Keratinocyte (primary cell): ENCODE measurements around the gene CSMD2.

ENCODE experiments used
- EZH2 ChIP-seq: IDR thresholded peaks from one replicate; pipeline ENCODE4 v1.6.1; 2012; ENCODE audit warnings: inconsistent platforms, mild to moderate bottlenecking, low read length, moderate library complexity
- TF ChIP-seq, protein P1 (sequence below), 3 experiments: IDR thresholded peaks in 1 of 3; conservative IDR thresholded peaks in 1 of 3; optimal IDR thresholded peaks in 1 of 3; 2 replicates in 2 of 3; 3 replicates in 1 of 3; pipeline versions ENCODE3 to v1.5.1; 2011; ENCODE audit warnings: low read length in 3 of 3, mild to moderate bottlenecking in 3 of 3, moderate library complexity in 2 of 3, control low read depth in 1 of 3, inconsistent platforms in 1 of 3; ENCODE audit not compliant: insufficient read depth in 2 of 3; ENCODE audit errors: extremely low read depth in 1 of 3

DNA sequence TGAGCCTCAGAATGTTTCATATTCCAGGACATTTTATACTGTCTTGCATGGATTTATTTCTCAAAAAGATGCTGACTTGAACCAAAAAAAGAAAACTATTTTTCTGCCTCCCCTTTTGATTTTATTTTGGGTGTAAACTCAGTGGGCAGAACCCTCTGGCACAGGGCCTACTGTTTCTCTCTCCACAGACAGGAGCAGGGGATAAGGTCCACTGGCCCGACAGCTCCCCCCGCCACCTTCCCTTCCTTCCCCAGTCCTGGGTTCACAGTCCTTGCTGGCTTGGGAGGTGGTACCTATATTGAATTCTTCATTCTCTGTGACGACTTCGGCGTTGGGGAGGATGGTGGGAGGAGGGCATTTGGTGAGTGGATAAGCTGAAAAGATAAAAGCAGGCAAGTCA, 578.2 kb downstream of the CSMD2 start:
- TF ChIP-seq, protein P1, sequence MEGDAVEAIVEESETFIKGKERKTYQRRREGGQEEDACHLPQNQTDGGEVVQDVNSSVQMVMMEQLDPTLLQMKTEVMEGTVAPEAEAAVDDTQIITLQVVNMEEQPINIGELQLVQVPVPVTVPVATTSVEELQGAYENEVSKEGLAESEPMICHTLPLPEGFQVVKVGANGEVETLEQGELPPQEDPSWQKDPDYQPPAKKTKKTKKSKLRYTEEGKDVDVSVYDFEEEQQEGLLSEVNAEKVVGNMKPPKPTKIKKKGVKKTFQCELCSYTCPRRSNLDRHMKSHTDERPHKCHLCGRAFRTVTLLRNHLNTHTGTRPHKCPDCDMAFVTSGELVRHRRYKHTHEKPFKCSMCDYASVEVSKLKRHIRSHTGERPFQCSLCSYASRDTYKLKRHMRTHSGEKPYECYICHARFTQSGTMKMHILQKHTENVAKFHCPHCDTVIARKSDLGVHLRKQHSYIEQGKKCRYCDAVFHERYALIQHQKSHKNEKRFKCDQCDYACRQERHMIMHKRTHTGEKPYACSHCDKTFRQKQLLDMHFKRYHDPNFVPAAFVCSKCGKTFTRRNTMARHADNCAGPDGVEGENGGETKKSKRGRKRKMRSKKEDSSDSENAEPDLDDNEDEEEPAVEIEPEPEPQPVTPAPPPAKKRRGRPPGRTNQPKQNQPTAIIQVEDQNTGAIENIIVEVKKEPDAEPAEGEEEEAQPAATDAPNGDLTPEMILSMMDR (optimal IDR thresholded peaks at IDR 0.05 in 1 of 3, IDR thresholded peaks at IDR 0.05 in 1 of 3, conservative IDR thresholded peaks at IDR 0.05 in 1 of 3; ENCODE audit: extremely low read depth in 1 of 3, insufficient read depth in 2 of 3, low read length in 3 of 3), result no peak
- no peak for TF ChIP-seq EZH2
